Nephron progenitor cell (in vitro differentiated cells): ENCODE results near the gene FAM98C.

Experiments used
- DNase-seq: peaks from one replicate; pipeline ENCODE4 v3.0.0; 2021
- H3K27ac Mint-ChIP-seq: 2 replicates; pipeline ENCODE4 v1.8.0; 2021; ENCODE audit warnings: mild to moderate bottlenecking, moderate library complexity, mixed read lengths
- H3K27me3 Mint-ChIP-seq: 2 replicates; pipeline ENCODE4 v1.8.0; 2021; ENCODE audit warnings: mild to moderate bottlenecking, low read depth, mixed read lengths; ENCODE audit not compliant: poor library complexity
- H3K36me3 Mint-ChIP-seq: 2 replicates; pipeline ENCODE4 v1.8.0; 2021; ENCODE audit warnings: low read depth, mixed read lengths
- H3K4me1 Mint-ChIP-seq: 2 replicates; pipeline ENCODE4 v1.8.0; 2021; ENCODE audit warnings: mixed read lengths
- H3K4me3 Mint-ChIP-seq: 2 replicates; pipeline ENCODE4 v1.8.0; 2021; ENCODE audit warnings: mild to moderate bottlenecking, moderate library complexity, mixed read lengths
- H3K9me3 Mint-ChIP-seq: 2 replicates; pipeline ENCODE4 v1.8.0; 2021; ENCODE audit warnings: mild to moderate bottlenecking, moderate library complexity, mixed read lengths
- CTCF ChIP-seq: fragments of 200-600 bp; sonication (generic); IDR thresholded peaks from 2 replicates; pipeline ENCODE4 v1.5.0; 2021; ENCODE audit warnings: antibody characterized with exemption

FAM98C gene

GRCh38 chr19:38375748-38376147 is 27.1 kb upstream of the FAM98C start:
- Mint-ChIP-seq H3K4me1 (peaks cover 29% of the 10 kb centered on the region), H3K36me3 (peaks cover 25% of the 10 kb centered on the region), H3K9me3 (no peaks in the 10 kb centered on the region), H3K4me3 (peak overlapping the region; percentile 100), H3K27ac (no peak overlapping the region), H3K27me3 (peaks cover 19% of the 10 kb centered on the region)
- TF ChIP-seq CTCF, result no peak
- no peak for DNase-seq

GRCh38 chr19:38376576-38376975 is 26.3 kb upstream of the FAM98C start:
- no peak for TF ChIP-seq CTCF
- peak overlapping the region; percentile 77 for H3K27ac Mint-ChIP-seq
- H3K4me3 Mint-ChIP-seq, result peak overlapping the region; percentile 100
- no peaks in the 10 kb centered on the region for H3K9me3 Mint-ChIP-seq
- DNase-seq, result no peak
- peaks cover 29% of the 10 kb centered on the region for H3K4me1 Mint-ChIP-seq
- peaks cover 33% of the 10 kb centered on the region for H3K36me3 Mint-ChIP-seq
- peaks cover 14% of the 10 kb centered on the region for H3K27me3 Mint-ChIP-seq

GRCh38 chr19:38377052-38377451 is 25.8 kb upstream of the FAM98C start:
- no peak overlapping the region for H3K4me3 Mint-ChIP-seq
- peaks cover 11% of the 10 kb centered on the region for H3K27me3 Mint-ChIP-seq
- TF ChIP-seq CTCF, result no peak
- H3K36me3 Mint-ChIP-seq, result peaks cover 38% of the 10 kb centered on the region
- no peak overlapping the region for H3K27ac Mint-ChIP-seq
- peaks cover 29% of the 10 kb centered on the region for H3K4me1 Mint-ChIP-seq
- no peaks in the 10 kb centered on the region for H3K9me3 Mint-ChIP-seq
- DNase-seq, result no peak

GRCh38 chr19:38378866-38379265 is 24.0 kb upstream of the FAM98C start:
- Mint-ChIP-seq H3K27ac (no peak overlapping the region), H3K4me3 (no peak overlapping the region), H3K9me3 (no peaks in the 10 kb centered on the region), H3K27me3 (no peaks in the 10 kb centered on the region), H3K36me3 (peaks cover 51% of the 10 kb centered on the region), H3K4me1 (peaks cover 29% of the 10 kb centered on the region)
- no peak for DNase-seq
- TF ChIP-seq CTCF, result no peak

- Mint-ChIP-seq H3K36me3 (peaks cover 58% of the 10 kb centered on the region), H3K9me3 (no peaks in the 10 kb centered on the region), H3K4me1 (peaks cover 8% of the 10 kb centered on the region), H3K27ac (no peak overlapping the region), H3K4me3 (no peak overlapping the region), H3K27me3 (peaks cover 3% of the 10 kb centered on the region)
- DNase-seq, result no peak
- no peak for TF ChIP-seq CTCF
These were observed 21.8 kb upstream of the FAM98C start for GRCh38 chr19:38381138-38381537.

GRCh38 chr19:38383184-38383583 is 19.7 kb upstream of the FAM98C start:
- no peak overlapping the region for H3K27ac Mint-ChIP-seq
- no peaks in the 10 kb centered on the region for H3K9me3 Mint-ChIP-seq
- TF ChIP-seq CTCF, result no peak
- H3K4me3 Mint-ChIP-seq, result no peak overlapping the region
- DNase-seq, result no peak
- peaks cover 63% of the 10 kb centered on the region for H3K36me3 Mint-ChIP-seq
- H3K27me3 Mint-ChIP-seq, result peaks cover 9% of the 10 kb centered on the region
- peaks cover 7% of the 10 kb centered on the region for H3K4me1 Mint-ChIP-seq
